GM12878 (cell line): ENCODE data around the gene DOK1. TPM values are rescaled to one million over a fixed set of nuclear protein-coding genes. Genes with fewer than 3 reads are reported as not detected.

ENCODE experiments used
- BACH1 ChIP-seq: fragments of 450-650 bp; IDR thresholded peaks from 2 replicates; pipeline ENCODE4 v1.6.1; 2017; ENCODE audit warnings: mild to moderate bottlenecking, borderline replicate concordance
- CHD2 ChIP-seq: IDR thresholded peaks from 2 replicates; pipeline ENCODE4 v1.6.1; 2011; ENCODE audit warnings: low read depth, low read length, improper control_type of control experiment, borderline replicate concordance
- DPF2 ChIP-seq: fragments of 450-650 bp; IDR thresholded peaks from 2 replicates; pipeline ENCODE4 v1.6.1; 2017; ENCODE audit warnings: mild to moderate bottlenecking
- E2F4 ChIP-seq: IDR thresholded peaks from 2 replicates; pipeline ENCODE4 v1.6.1; 2012; ENCODE audit warnings: low read depth, low read length, improper control_type of control experiment
- EGR1 ChIP-seq, 2 experiments: IDR thresholded peaks; 1 replicate in 1 of 2; 2 replicates in 1 of 2; pipeline ENCODE4 v1.6.1; 2011 to 2012; ENCODE audit warnings: low read depth in 2 of 2, low read length in 2 of 2, borderline replicate concordance in 1 of 2, mild to moderate bottlenecking in 1 of 2, moderate library complexity in 1 of 2
- ESRRA ChIP-seq: IDR thresholded peaks from 2 replicates; pipeline ENCODE4 v1.6.1; 2012; ENCODE audit warnings: mild to moderate bottlenecking, low read length, improper control_type of control experiment
- ETV6 ChIP-seq, 2 experiments: fragments of 450-650 bp in 1 of 2; IDR thresholded peaks in 1 of 2; conservative IDR thresholded peaks in 1 of 2; 2 replicates each; pipeline ENCODE4 v1.6.1; 2014; ENCODE audit warnings: antibody characterized with exemption in 1 of 2, borderline replicate concordance in 1 of 2, low read depth in 1 of 2, mild to moderate bottlenecking in 1 of 2, moderate library complexity in 1 of 2
- MLLT1 ChIP-seq: fragments of 450-650 bp; IDR thresholded peaks from 2 replicates; pipeline ENCODE4 v1.6.1; 2016; ENCODE audit warnings: mild to moderate bottlenecking
- NFIC ChIP-seq: IDR thresholded peaks from 2 replicates; pipeline ENCODE4 v1.6.1; 2012; ENCODE audit warnings: low read depth, mild to moderate bottlenecking, inconsistent platforms, low read length, moderate library complexity
- NKRF ChIP-seq: fragments of 450-650 bp; conservative IDR thresholded peaks from 2 replicates; pipeline ENCODE4 v1.6.1; 2017; ENCODE audit warnings: mild to moderate bottlenecking, moderate library complexity
- NR2C1 ChIP-seq: fragments of 450-650 bp; IDR thresholded peaks from 2 replicates; pipeline ENCODE4 v1.6.1; 2017; ENCODE audit warnings: antibody characterized with exemption, mild to moderate bottlenecking, moderate library complexity
- PAX8 ChIP-seq: fragments of 450-650 bp; IDR thresholded peaks from 2 replicates; pipeline ENCODE4 v1.6.1; 2017; ENCODE audit warnings: mild to moderate bottlenecking, moderate library complexity
- POLR2A ChIP-seq: IDR thresholded peaks from 2 replicates; pipeline ENCODE4 v1.6.1; 2011; ENCODE audit warnings: low read depth, mild to moderate bottlenecking, low read length
- RFX5 ChIP-seq: IDR thresholded peaks from 2 replicates; pipeline ENCODE4 v1.6.1; 2011; ENCODE audit warnings: low read depth, low read length, improper control_type of control experiment
- SP1 ChIP-seq: IDR thresholded peaks from one replicate; pipeline ENCODE4 v1.6.1; 2011; ENCODE audit warnings: low read depth, low read length
- ZBTB33 ChIP-seq: fragments of 450-650 bp; IDR thresholded peaks from 2 replicates; pipeline ENCODE4 v1.6.1; 2017; ENCODE audit warnings: mild to moderate bottlenecking
- ZNF592 ChIP-seq: fragments of 450-650 bp; IDR thresholded peaks from 2 replicates; pipeline ENCODE4 v1.6.1; 2017; ENCODE audit warnings: mild to moderate bottlenecking, moderate library complexity
- polyA plus RNA-seq, 11 experiments: library from polyadenylated mRNA; depleted of rRNA in 4 of 11; unstranded in 6 of 11; stranded (reverse) in 5 of 11; fragments of >200 nt; fragmentation: Nextera tagmentation in 4 of 11; fragmentation: Illumina TruSeq in 1 of 11; extraction: Ambion mirVana in 4 of 11; extraction: Trizol in 1 of 11; gene quantifications; 1 replicate in 1 of 11; 2 replicates in 10 of 11; pipeline versions ENCODE4 v1.2.1 to v1.2.3, GENCODE V29; 2011 to 2016; ENCODE audit warnings: inconsistent platforms in 2 of 11, missing spikeins in 2 of 11, low read depth in 1 of 11
- total RNA-seq, 4 experiments: library from RNA; depleted of rRNA in 3 of 4; stranded (reverse); fragments of >200 nt in 3 of 4; fragmentation: Illumina TruSeq in 1 of 4; extraction: Trizol in 1 of 4; gene quantifications; 2 replicates each; pipeline versions ENCODE4 v1.2.1 to v1.2.3, GENCODE V29; 2013 to 2021

The DOK1 gene
- total and polyA plus RNA-seq, 10 of the 15 experiments (the other 5 are each of a cell fraction or from before 2014, with no cell fraction given): 1.4 to 104 (median 59.7) TPM

GRCh38 chr2:74573747-74574562 lies 19.4 kb downstream of the DOK1 start (continued):
- peak; percentile 46 for TF ChIP-seq NFIC
- TF ChIP-seq ZBTB33: no peak
- TF ChIP-seq BACH1: no peak
- no peak for TF ChIP-seq E2F4
- peak; percentile 27; the same call in 1 of the 2 replicates for TF ChIP-seq ZNF592
- TF ChIP-seq EGR1 (IDR thresholded peaks at IDR 0.05; ENCODE audit: borderline replicate concordance in 1 of 2, low read depth in 2 of 2, low read length in 2 of 2): peak in 1 of 2 experiments; percentile 78; a peak in 2 of 3 replicates
- TF ChIP-seq ESRRA: no peak
- no peak for TF ChIP-seq DPF2
- no peak for TF ChIP-seq CHD2
- TF ChIP-seq NR2C1: no peak
- TF ChIP-seq NKRF: no peak
- no peak for TF ChIP-seq RFX5
- TF ChIP-seq POLR2A: no peak
- no peak for TF ChIP-seq MLLT1
- no peak for TF ChIP-seq SP1
- no peak for TF ChIP-seq PAX8
- TF ChIP-seq ETV6 (conservative IDR thresholded peaks at IDR 0.05 in 1 of 2, IDR thresholded peaks at IDR 0.05 in 1 of 2; ENCODE audit: borderline replicate concordance in 1 of 2, low read depth in 1 of 2): peak in 1 of 2 experiments; percentile 99; a peak in 2 of 4 replicates
